SK-N-SH (cell line): ENCODE measurements around the gene ZNF513. TPM values are rescaled to one million over a fixed set of nuclear protein-coding genes. Genes with fewer than 3 reads are reported as not detected.

Source experiments
- CTCF ChIA-PET: fragments of 300-600, 350-600 bp; formaldehyde crosslinking; extraction: SDS; loops from one replicate; lab custom pipeline; 2021; lab: Yijun Ruan, JAX
- POLR2A ChIA-PET: fragments of 350-600 bp; sonication (Branson Sonifier 250); formaldehyde crosslinking; extraction: SDS; loops from one replicate; lab custom pipeline; 2020; ENCODE audit warnings: antibody characterized with exemption, inconsistent platforms; lab: Yijun Ruan, JAX
- DNase-seq: peaks from one replicate; pipeline ENCODE4 v3.0.0; 2012
- H2AFZ ChIP-seq: fragments of 200-600 bp; sonication (generic); 2 replicates; pipeline ENCODE4 v1.8.1; 2016; ENCODE audit warnings: antibody characterized with exemption, mild to moderate bottlenecking, low read depth
- H3F3A ChIP-seq: fragments of 200-600 bp; sonication (generic); replicated peaks from 2 replicates; pipeline ENCODE3; 2016; ENCODE audit warnings: antibody characterized with exemption, mild to moderate bottlenecking; ENCODE audit not compliant: insufficient read depth
- H3K27ac ChIP-seq, 2 experiments: fragments of 200-500 bp in 1 of 2; fragments of 200-600 bp in 1 of 2; sonication (Bioruptor generic) in 1 of 2; sonication (generic), shearing (Covaris generic) in 1 of 2; 2 replicates each; pipeline versions ENCODE4 v1.5.1 to v1.6.1; 2014 to 2016; ENCODE audit warnings: low read depth in 2 of 2, inconsistent platforms in 1 of 2, low read length in 1 of 2, mild to moderate bottlenecking in 1 of 2, mixed read lengths in 1 of 2
- H3K27me3 ChIP-seq: fragments of 200-600 bp; sonication (generic), shearing (Covaris generic); 2 replicates; pipeline ENCODE4 v1.6.1; 2016; ENCODE audit warnings: mixed run types; ENCODE audit not compliant: insufficient read depth
- H3K36me3 ChIP-seq, 2 experiments: fragments of 200-500 bp in 1 of 2; fragments of 200-600 bp in 1 of 2; sonication (Bioruptor generic) in 1 of 2; sonication (generic) in 1 of 2; replicated peaks in 1 of 2; 2 replicates each; pipeline versions ENCODE3 to v1.5.1; 2014 to 2016; ENCODE audit warnings: low read length in 1 of 2, mild to moderate bottlenecking in 1 of 2; ENCODE audit not compliant: insufficient read depth in 2 of 2, control insufficient read depth in 1 of 2
- H3K4me1 ChIP-seq, 2 experiments: fragments of 200-500 bp in 1 of 2; fragments of 200-600 bp in 1 of 2; sonication (Bioruptor generic) in 1 of 2; sonication (generic), shearing (Covaris generic) in 1 of 2; 2 replicates each; pipeline versions ENCODE4 v1.5.1 to v1.6.1; 2014 to 2016; ENCODE audit warnings: low read depth in 1 of 2, low read length in 1 of 2, mixed run types in 1 of 2; ENCODE audit not compliant: insufficient read depth in 2 of 2, control insufficient read depth in 1 of 2
- H3K4me2 ChIP-seq: fragments of 200-600 bp; sonication (generic), shearing (Covaris generic); 2 replicates; pipeline ENCODE4 v1.6.1; 2017; ENCODE audit warnings: mixed run types
- H3K4me3 ChIP-seq, 2 experiments: fragments of 200-500 bp in 1 of 2; fragments of 200-600 bp in 1 of 2; sonication (Bioruptor generic) in 1 of 2; sonication (generic), shearing (Covaris generic) in 1 of 2; 2 replicates each; pipeline versions ENCODE4 v1.5.1 to v1.8.1; 2014 to 2016; ENCODE audit warnings: low read depth in 2 of 2, inconsistent platforms in 1 of 2, low read length in 1 of 2, mild to moderate bottlenecking in 1 of 2, mixed read lengths in 1 of 2, moderate library complexity in 1 of 2
- H3K79me2 ChIP-seq: fragments of 200-600 bp; sonication (generic); 2 replicates; pipeline ENCODE4 v1.8.1; 2017; ENCODE audit warnings: mild to moderate bottlenecking; ENCODE audit not compliant: insufficient read depth
- H3K9ac ChIP-seq: fragments of 200-600 bp; sonication (generic); 2 replicates; pipeline ENCODE4 v1.6.1; 2017; ENCODE audit warnings: mixed run types
- H3K9me2 ChIP-seq: fragments of 200-600 bp; sonication (generic); 2 replicates; pipeline ENCODE4 v1.6.1; 2017; ENCODE audit warnings: mixed run types
- H3K9me3 ChIP-seq: fragments of 200-600 bp; sonication (generic); 2 replicates; pipeline ENCODE4 v1.6.1; 2017; ENCODE audit warnings: mixed run types, mild to moderate bottlenecking, moderate library complexity
- H4K20me1 ChIP-seq: fragments of 200-600 bp; sonication (generic); 2 replicates; pipeline ENCODE4 v1.6.1; 2017; ENCODE audit warnings: mild to moderate bottlenecking, mixed run types; ENCODE audit not compliant: insufficient read depth
- CTCF ChIP-seq: fragments of 200-600 bp; sonication (generic); IDR thresholded peaks from 2 replicates; pipeline ENCODE4 v1.6.1; 2017; ENCODE audit warnings: antibody characterized with exemption, mild to moderate bottlenecking, moderate library complexity
- EP300 ChIP-seq, 2 experiments: IDR thresholded peaks; 2 replicates each; pipeline versions ENCODE4 v1.4.0 to v1.6.1; 2012; ENCODE audit warnings: borderline replicate concordance in 1 of 2, low read depth in 1 of 2, low read length in 1 of 2
- FOSL2 ChIP-seq: IDR thresholded peaks from 2 replicates; pipeline ENCODE4 v1.4.0; 2012; ENCODE audit warnings: low read depth, mild to moderate bottlenecking, moderate library complexity, borderline replicate concordance
- FOXM1 ChIP-seq: IDR thresholded peaks from 2 replicates; pipeline ENCODE4 v1.4.0; 2012; ENCODE audit warnings: low read depth, mild to moderate bottlenecking
- GABPA ChIP-seq: IDR thresholded peaks from 2 replicates; pipeline ENCODE4 v1.4.0; 2012; ENCODE audit warnings: low read depth, mild to moderate bottlenecking
- GATA2 ChIP-seq: sonication (generic); formaldehyde crosslinking; IDR thresholded peaks from 2 replicates; pipeline ENCODE4 v1.5.0; 2020; ENCODE audit warnings: mild to moderate bottlenecking, missing genetic modification reagents
- IRF3 ChIP-seq: fragments of 150-350 bp; IDR thresholded peaks from 2 replicates; pipeline ENCODE4 v1.6.1; 2016; ENCODE audit warnings: mild to moderate bottlenecking, low read depth, low read length
- JUND ChIP-seq: IDR thresholded peaks from 2 replicates; pipeline ENCODE4 v1.4.0; 2012
- RFX5 ChIP-seq: IDR thresholded peaks from 2 replicates; pipeline ENCODE4 v1.6.1; 2012; ENCODE audit warnings: mild to moderate bottlenecking, improper control_type of control experiment, low read length
- RXRA ChIP-seq: IDR thresholded peaks from 2 replicates; pipeline ENCODE4 v1.4.0; 2012; ENCODE audit warnings: low read depth, mild to moderate bottlenecking, borderline replicate concordance
- SMC3 ChIP-seq: IDR thresholded peaks from 2 replicates; pipeline ENCODE4 v1.6.1; 2012; ENCODE audit warnings: low read depth, low read length, improper control_type of control experiment
- TAF1 ChIP-seq: IDR thresholded peaks from 2 replicates; pipeline ENCODE4 v1.6.1; 2012; ENCODE audit warnings: low read depth, mild to moderate bottlenecking, low read length, moderate library complexity, borderline replicate concordance
- TCF12 ChIP-seq: IDR thresholded peaks from 2 replicates; pipeline ENCODE4 v1.4.0; 2012
- USF1 ChIP-seq: IDR thresholded peaks from 2 replicates; pipeline ENCODE4 v1.4.0; 2012; ENCODE audit warnings: low read depth, borderline replicate concordance
- USF2 ChIP-seq: fragments of 150-350 bp; IDR thresholded peaks from 2 replicates; pipeline ENCODE4 v1.6.1; 2017; ENCODE audit warnings: antibody characterized with exemption, low read length, low read depth, borderline replicate concordance
- YY1 ChIP-seq: IDR thresholded peaks from 2 replicates; pipeline ENCODE4 v1.4.0; 2012; ENCODE audit warnings: low read depth, mild to moderate bottlenecking
- WGBS: methylation state at CpG from one replicate; pipeline ENCODE4 v1.1.6; 2017; ENCODE audit warnings: low lambda C conversion rate; 5-methylcytosine and 5-hydroxymethylcytosine counted together
- polyA plus RNA-seq, 3 experiments: library from polyadenylated mRNA; depleted of rRNA; stranded (reverse); fragments of >200 nt; gene quantifications; 2 replicates each; pipeline ENCODE4 v1.2.3, GENCODE V29; 2012
- TF ChIP-seq, protein P1 (sequence below): IDR thresholded peaks from 2 replicates; pipeline ENCODE4 v1.4.0; 2012; ENCODE audit warnings: low read depth, borderline replicate concordance
- TF ChIP-seq, protein P2 (sequence below): IDR thresholded peaks from 2 replicates; pipeline ENCODE4 v1.6.1; 2012; ENCODE audit warnings: mild to moderate bottlenecking, low read depth, low read length, moderate library complexity
- TF ChIP-seq, protein P3 (sequence below): IDR thresholded peaks from 2 replicates; pipeline ENCODE4 v1.4.0; 2012; ENCODE audit warnings: low read depth

ZNF513 gene
- polyA plus RNA-seq, 1 of the 3 experiments (the other 2 are of a cell fraction), result 53.8 TPM

- ChIA-PET POLR2A (interaction anchor here (0.9 to 3.8 kb wide), 7 partner anchors 10 to 258 kb away, joined by 3 to 34 read pairs (median 5); partner anchors contain the start of genes CCDC121, GPN1, GTF3C2 and MPV17), CTCF (interaction anchor here (0.7 to 3.2 kb wide), 19 partner anchors 10 to 314 kb away, joined by 3 to 36 read pairs (median 4); partner anchors contain the start of genes GTF3C2, MPV17, PPM1G and ZNF513)
- Histone ChIP-seq H3K4me3 (peak within 1 kb of the TSS; percentile 94 to 99), H3K36me3 (peaks cover 53 to 64% of the 10 kb centered on the region in 2 experiments), H3K4me1 (peaks cover 11 to 22% of the 10 kb centered on the region in 2 experiments; a peak in 3 of 4 replicates), H2AFZ (peak within 1 kb of the TSS; percentile 51), H3K27me3 (no peaks in the 10 kb centered on the region), H3F3A (peaks cover 9% of the 10 kb centered on the region), H3K4me2 (peak within 1 kb of the TSS; percentile 91), H3K9me3 (no peaks in the 10 kb centered on the region), H4K20me1 (no peaks in the 10 kb centered on the region; the same call in 1 of the 2 replicates), H3K9ac (peak within 1 kb of the TSS; percentile 93), H3K79me2 (peaks cover 64% of the 10 kb centered on the region), H3K27ac (peak within 1 kb of the TSS; percentile 79 to 89), H3K9me2 (no peaks in the 10 kb centered on the region)
- DNase-seq, result peak; percentile 98
- WGBS, result under 1% methylated on average over 30 of the region's 85 CpGs
- TF ChIP-seq IRF3 (no peak), RXRA (no peak), YY1 (peak; percentile 94), RFX5 (no peak; the same call in none of the 2 replicates), GABPA (peak; percentile 70), JUND (no peak), EP300 (IDR thresholded peaks at IDR 0.05; ENCODE audit: borderline replicate concordance in 1 of 2, low read depth in 1 of 2, low read length in 1 of 2) (no peak; a peak in 1 of 4 replicates), USF1 (peak; percentile 62; the same call in 1 of the 2 replicates), TCF12 (peak; percentile 58; the same call in 1 of the 2 replicates), TAF1 (peak; percentile 90), FOXM1 (no peak), FOSL2 (no peak), GATA2 (CRISPR knock-in tag) (no peak), CTCF (peak; percentile 84), SMC3 (peak; percentile 39; the same call in 1 of the 2 replicates), USF2 (no peak)
- TF ChIP-seq, protein P1, sequence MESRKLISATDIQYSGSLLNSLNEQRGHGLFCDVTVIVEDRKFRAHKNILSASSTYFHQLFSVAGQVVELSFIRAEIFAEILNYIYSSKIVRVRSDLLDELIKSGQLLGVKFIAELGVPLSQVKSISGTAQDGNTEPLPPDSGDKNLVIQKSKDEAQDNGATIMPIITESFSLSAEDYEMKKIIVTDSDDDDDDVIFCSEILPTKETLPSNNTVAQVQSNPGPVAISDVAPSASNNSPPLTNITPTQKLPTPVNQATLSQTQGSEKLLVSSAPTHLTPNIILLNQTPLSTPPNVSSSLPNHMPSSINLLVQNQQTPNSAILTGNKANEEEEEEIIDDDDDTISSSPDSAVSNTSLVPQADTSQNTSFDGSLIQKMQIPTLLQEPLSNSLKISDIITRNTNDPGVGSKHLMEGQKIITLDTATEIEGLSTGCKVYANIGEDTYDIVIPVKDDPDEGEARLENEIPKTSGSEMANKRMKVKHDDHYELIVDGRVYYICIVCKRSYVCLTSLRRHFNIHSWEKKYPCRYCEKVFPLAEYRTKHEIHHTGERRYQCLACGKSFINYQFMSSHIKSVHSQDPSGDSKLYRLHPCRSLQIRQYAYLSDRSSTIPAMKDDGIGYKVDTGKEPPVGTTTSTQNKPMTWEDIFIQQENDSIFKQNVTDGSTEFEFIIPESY, result peak; percentile 90
- TF ChIP-seq, protein P2, sequence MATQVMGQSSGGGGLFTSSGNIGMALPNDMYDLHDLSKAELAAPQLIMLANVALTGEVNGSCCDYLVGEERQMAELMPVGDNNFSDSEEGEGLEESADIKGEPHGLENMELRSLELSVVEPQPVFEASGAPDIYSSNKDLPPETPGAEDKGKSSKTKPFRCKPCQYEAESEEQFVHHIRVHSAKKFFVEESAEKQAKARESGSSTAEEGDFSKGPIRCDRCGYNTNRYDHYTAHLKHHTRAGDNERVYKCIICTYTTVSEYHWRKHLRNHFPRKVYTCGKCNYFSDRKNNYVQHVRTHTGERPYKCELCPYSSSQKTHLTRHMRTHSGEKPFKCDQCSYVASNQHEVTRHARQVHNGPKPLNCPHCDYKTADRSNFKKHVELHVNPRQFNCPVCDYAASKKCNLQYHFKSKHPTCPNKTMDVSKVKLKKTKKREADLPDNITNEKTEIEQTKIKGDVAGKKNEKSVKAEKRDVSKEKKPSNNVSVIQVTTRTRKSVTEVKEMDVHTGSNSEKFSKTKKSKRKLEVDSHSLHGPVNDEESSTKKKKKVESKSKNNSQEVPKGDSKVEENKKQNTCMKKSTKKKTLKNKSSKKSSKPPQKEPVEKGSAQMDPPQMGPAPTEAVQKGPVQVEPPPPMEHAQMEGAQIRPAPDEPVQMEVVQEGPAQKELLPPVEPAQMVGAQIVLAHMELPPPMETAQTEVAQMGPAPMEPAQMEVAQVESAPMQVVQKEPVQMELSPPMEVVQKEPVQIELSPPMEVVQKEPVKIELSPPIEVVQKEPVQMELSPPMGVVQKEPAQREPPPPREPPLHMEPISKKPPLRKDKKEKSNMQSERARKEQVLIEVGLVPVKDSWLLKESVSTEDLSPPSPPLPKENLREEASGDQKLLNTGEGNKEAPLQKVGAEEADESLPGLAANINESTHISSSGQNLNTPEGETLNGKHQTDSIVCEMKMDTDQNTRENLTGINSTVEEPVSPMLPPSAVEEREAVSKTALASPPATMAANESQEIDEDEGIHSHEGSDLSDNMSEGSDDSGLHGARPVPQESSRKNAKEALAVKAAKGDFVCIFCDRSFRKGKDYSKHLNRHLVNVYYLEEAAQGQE, result peak; percentile 72
- TF ChIP-seq, protein P3, sequence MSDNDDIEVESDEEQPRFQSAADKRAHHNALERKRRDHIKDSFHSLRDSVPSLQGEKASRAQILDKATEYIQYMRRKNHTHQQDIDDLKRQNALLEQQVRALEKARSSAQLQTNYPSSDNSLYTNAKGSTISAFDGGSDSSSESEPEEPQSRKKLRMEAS, result peak; percentile 83
Measured at GRCh38 chr2:27370026-27370815, 10.3 kb downstream of the ZNF513 start, which contains the start of the genes EIF2B4 and SNX17. Gene EIF2B4 (minus strand): TSS chr2:27370338. CDS start chr2:27370314, 24 bp downstream. Gene SNX17 (plus strand): TSS chr2:27370616. CDS start chr2:27370744, 128 bp downstream.
